GM12892 (cell line): ENCODE results near the gene ADGRD1.
"Not testable (repeated sequence)": the region's sequence is repeated elsewhere in the genome, so short reads cannot be mapped to it uniquely, and the experiment has no call there.

Experiments used
- DNase-seq: peaks from one replicate; pipeline ENCODE4 v3.0.0; 2011; ENCODE audit not compliant: insufficient read length
- FAIRE-seq: peaks from 2 replicates; lab custom pipeline; 2011; peaks lifted over from hg19 to GRCh38; lab: Jason Lieb, UNC
- POLR2A ChIP-seq: IDR thresholded peaks from 2 replicates; pipeline ENCODE4 v1.6.1; 2011; ENCODE audit warnings: low read depth, low read length, control low read depth
- POLR2AphosphoS5 ChIP-seq: IDR thresholded peaks from 2 replicates; pipeline ENCODE4 v1.6.1; 2011; ENCODE audit warnings: low read depth, low read length, control low read depth
- TAF1 ChIP-seq: IDR thresholded peaks from 2 replicates; pipeline ENCODE4 v1.6.1; 2011; ENCODE audit warnings: low read depth, mild to moderate bottlenecking, control low read depth, low read length, borderline replicate concordance

Gene ADGRD1

GRCh38 chr12:131112021-131112420 is 158.3 kb downstream of the ADGRD1 start:
- FAIRE-seq (no peak), DNase-seq (no peak)
- TF ChIP-seq TAF1: no peak
- TF ChIP-seq POLR2AphosphoS5: no peak
- no peak for TF ChIP-seq POLR2A

- FAIRE-seq (no peak), DNase-seq (no peak)
- TF ChIP-seq POLR2A (no peak), POLR2AphosphoS5 (no peak), TAF1 (no peak)
These were observed 159.1 kb downstream of the ADGRD1 start for GRCh38 chr12:131112700-131113290.

GRCh38 chr12:131113568-131114270 is 160.0 kb downstream of the ADGRD1 start:
- DNase-seq (no peak), FAIRE-seq (no peak)
- TF ChIP-seq POLR2AphosphoS5 (no peak), TAF1 (no peak), POLR2A (no peak)

- DNase-seq: no peak
- TF ChIP-seq POLR2AphosphoS5: no peak
- FAIRE-seq: no peak
These were observed 160.6 kb downstream of the ADGRD1 start for GRCh38 chr12:131114271-131114670.

- no peak for FAIRE-seq
- TF ChIP-seq TAF1 (no peak), POLR2AphosphoS5 (no peak), POLR2A (no peak)
- no peak for DNase-seq
These were observed 161.4 kb downstream of the ADGRD1 start for GRCh38 chr12:131114942-131115584.

GRCh38 chr12:131115766-131116467 is 162.2 kb downstream of the ADGRD1 start:
- FAIRE-seq: no peak
- DNase-seq: no peak
- no peak for TF ChIP-seq TAF1
- TF ChIP-seq POLR2AphosphoS5: no peak
- no peak for TF ChIP-seq POLR2A

- DNase-seq: no peak
- FAIRE-seq: no peak
- no peak for TF ChIP-seq TAF1
- no peak for TF ChIP-seq POLR2A
These were observed 162.9 kb downstream of the ADGRD1 start for GRCh38 chr12:131116468-131117117.

- TF ChIP-seq POLR2A (no peak), TAF1 (no peak), POLR2AphosphoS5 (no peak)
- no peak for FAIRE-seq
- DNase-seq: no peak
These were observed 163.9 kb downstream of the ADGRD1 start for GRCh38 chr12:131117438-131118245.

GRCh38 chr12:131118371-131118770 is 164.7 kb downstream of the ADGRD1 start:
- DNase-seq: no peak
- no peak for TF ChIP-seq TAF1
- TF ChIP-seq POLR2A: no peak
- no peak for TF ChIP-seq POLR2AphosphoS5
- FAIRE-seq: no peak

- not testable (repeated sequence) for FAIRE-seq, DNase-seq
These were observed 165.6 kb downstream of the ADGRD1 start for GRCh38 chr12:131119345-131119744.

GRCh38 chr12:131119936-131120335 is 166.2 kb downstream of the ADGRD1 start:
- FAIRE-seq: no peak
- TF ChIP-seq POLR2A: no peak
- no peak for TF ChIP-seq POLR2AphosphoS5
- no peak for TF ChIP-seq TAF1
- DNase-seq: no peak
